GM21381 (cell line): ENCODE measurements around the gene LSM2.
"Not testable (repeated sequence)": the region's sequence is repeated elsewhere in the genome, so short reads cannot be mapped to it uniquely, and the experiment has no call there.

Experiments used
- ATAC-seq: cut with Tn5 transposase; IDR thresholded peaks from one replicate; pipeline ENCODE4 v1.9.1; 2021; ENCODE audit warnings: mild to moderate bottlenecking, moderate library complexity; ENCODE audit not compliant: unreplicated experiment

LSM2 gene

DNA sequence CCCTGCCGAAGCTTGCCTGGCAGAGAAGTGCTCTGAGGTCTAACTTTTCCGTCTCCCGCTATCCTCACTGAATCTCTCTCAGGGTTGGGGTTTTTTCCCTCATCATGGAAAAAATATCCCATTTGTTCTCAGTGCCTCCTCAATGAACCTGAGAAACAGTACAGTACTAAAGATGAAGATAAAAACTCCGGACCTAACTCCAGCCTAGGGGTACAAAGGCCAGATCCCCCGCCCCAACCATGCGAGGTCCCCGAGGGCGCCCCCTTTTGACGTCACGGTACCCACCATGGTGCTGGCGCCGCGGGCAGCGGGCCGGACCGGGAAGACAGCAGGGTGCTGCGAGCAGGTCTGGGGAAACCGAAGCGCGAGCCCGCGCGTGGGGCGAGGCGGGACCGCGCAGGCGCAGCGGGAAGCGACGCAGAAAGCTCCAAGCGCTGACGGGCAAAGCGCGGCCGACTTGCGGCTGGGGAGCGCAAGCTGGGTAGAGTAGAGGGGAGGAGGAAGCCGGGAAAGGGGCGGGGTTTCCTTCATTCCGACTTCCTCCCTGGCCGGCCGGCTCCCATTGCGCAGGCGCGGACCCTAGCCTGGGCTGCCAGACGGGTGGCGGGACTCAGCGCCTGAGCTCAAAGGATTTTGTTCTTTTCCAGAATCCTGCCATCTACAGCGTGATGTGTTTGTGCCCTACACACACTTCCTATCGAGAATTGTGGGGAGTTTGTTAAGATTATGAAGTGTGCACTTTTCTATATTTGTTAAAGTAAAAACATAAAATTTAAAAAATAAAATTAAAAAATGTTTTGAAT is at the start of gene LSM2:
TSS of gene LSM2 (minus strand) at position 497 of the 803 bp plus-strand sequence. CDS start at position 288, 209 bp downstream.
- peak; percentile 82 for ATAC-seq

DNA sequence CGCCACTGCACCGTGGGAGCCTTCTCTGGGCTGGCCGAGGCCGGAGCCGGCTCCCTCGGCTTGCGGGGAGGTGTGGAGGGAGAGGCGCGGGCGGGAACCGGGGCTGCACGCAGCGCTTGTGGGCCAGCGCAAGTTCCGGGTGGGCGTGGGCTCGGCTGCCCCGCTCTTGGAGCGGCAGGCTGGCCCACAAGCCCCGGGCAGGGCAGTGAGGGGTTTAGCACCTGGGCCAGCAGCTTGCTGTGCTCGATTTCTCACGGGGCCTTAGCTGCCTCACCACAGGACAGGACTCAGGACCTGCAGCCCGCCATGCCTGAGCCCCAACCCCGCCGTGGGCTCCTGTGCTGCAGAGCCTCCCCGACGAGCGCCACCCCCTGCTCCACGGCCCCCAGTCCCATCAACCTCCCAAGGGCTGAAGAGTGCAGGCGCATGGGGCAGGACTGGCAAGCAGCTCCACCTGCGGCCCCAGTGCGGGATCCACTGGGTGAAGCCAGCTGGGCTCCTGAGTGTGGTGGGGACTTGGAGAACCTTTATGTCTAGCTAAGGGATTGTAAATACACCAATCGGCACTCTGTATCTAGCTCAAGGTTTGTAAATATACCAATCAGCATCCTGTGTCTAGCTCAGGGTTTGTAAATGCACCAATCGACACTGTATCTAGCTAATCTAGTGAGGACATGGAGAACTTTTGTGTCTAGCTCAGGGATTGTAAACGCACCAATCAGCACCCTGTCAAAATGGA is 45.4 kb upstream of the LSM2 start:
- ATAC-seq: not testable (repeated sequence)

DNA sequence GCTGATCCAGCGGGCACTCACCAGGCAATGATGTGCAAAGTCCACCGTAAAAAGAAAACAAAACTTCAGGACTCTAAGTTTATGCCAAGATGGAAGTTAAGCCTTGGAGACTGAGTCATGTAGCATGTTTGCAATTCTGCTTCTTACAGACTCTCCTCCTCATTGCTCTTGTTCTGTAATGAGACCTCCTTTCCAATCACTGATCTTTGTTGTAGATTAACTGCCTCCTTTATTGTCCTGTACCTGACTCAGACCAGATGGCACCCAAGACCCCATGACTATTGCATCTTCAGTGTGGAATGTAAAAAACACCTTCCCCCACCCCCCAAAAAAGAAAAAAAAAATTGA is 44.7 kb upstream of the LSM2 start:
- ATAC-seq: no peak

DNA sequence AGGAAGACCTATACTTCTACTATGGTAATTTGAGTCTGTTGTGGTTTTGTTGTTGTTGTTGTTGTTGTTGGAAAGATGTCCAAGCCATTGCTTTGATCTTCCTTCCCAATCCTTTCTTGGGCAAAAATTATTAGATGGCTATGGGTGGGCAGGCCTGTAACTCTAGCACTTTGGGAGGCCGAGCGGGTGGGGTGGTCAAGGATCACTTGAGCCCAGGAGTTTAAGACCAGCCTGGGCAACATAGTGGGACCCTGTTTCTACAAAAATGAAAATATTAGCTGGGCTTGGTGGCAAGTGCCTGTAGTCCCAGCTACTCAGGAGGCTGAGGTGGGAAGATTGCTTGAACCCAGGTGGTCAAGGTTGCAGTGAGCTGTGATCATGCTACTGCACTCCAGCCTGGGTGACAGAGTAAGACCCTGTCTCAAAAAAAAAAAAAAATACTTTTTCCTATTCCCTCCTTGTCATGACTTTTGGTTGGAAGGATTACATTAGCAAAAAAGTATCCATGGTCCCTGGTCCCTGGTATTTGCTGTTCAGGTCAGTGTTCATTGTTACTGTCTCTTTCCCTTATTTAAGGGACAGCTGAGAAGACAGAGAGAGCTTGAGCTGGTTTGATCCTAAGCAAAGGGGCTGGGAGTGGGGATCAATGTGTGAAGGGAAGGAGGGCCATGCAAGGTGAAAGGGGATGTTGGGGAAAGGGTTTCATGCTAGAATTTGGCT is 44.2 kb upstream of the LSM2 start:
- ATAC-seq: no peak

DNA sequence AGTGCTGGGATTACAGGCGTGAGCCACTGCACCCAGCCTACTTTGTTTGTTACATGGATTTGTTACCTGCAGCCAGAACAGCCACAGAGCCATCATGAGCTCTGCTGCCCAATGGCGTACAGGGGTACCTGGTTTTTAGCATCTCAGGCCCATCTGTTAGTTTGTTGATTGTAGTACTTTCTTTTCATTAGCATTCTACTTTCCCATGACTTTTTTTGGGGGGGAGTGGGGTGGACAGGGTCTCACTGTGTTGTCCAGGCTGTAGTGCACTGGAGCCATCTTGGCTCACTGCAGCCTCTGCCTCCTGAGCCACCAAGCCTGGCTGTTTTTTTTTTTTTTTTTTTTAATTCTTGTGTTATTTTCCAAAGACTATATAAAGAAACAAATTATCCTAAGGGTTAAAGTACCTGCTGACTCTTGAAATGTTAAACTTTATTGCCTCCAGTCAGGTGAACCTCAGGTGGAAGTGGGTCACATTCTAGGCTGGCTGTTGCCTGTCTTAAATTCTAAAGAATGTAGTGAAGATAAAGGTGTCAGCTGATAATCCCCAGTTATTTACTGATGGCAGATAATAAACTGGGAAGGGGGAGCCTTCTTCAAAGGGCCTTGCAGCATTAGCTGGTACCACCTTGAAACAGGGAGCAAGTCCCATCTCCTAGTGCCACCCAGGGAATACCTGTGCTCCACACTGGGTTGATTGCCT is 40.7 kb upstream of the LSM2 start:
- ATAC-seq: no peak

DNA sequence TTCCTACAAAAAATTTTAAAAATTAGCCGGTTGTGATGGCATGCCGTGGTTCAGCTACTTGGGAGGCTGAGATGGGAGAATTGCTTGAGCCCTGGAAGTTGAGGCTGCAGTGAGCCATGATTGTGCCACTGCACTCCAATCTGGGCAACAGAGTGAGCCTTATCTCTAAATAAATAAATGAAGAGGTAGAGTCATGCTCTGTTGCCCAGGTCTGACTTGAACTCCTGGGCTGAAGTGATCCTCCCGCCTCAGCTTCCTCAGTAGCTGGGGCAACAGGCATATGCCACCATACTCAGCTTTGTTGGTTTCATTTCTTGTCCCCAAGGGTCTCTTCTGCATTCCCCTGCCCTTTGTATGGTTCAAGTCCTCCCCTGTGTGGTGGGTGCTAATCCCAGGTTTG is 37.7 kb upstream of the LSM2 start:
- no peak for ATAC-seq

DNA sequence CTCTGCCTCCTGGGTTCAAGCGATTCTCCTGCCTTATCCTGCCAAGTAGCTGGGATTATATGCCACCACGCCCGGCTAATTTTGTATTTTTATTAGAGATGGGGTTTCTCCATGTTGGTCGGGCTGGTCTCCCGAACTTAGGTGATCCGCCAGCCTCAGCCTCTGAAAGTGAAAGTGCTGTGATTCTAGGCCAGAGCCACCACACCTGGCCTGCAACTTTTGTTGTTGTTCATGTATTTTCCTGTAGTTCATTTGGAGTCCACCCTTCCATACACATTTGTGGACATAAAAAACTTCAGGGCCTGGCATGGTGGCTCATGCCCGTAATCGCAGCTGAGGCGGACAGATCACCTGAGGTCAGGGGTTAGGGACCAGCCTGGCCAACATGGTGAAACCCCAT is 35.3 kb upstream of the LSM2 start:
- no peak for ATAC-seq

DNA sequence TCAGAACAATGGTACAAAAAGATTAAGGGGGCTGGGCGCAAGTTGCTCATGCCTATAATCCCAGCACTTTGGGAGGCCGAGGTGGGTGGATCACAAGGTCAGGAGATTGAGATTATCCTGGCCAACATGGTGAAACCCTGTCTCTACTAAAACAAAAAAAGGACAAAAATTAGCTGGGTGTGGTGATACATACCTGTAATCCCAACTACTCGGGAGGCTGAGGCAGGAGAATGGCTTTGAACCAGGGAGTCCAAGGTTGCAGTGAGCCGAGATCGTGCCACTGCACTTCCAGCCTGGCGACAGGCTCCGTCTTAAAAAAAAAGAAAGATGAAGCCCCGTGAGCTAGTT is 33.0 kb upstream of the LSM2 start:
- ATAC-seq: not testable (repeated sequence)

DNA sequence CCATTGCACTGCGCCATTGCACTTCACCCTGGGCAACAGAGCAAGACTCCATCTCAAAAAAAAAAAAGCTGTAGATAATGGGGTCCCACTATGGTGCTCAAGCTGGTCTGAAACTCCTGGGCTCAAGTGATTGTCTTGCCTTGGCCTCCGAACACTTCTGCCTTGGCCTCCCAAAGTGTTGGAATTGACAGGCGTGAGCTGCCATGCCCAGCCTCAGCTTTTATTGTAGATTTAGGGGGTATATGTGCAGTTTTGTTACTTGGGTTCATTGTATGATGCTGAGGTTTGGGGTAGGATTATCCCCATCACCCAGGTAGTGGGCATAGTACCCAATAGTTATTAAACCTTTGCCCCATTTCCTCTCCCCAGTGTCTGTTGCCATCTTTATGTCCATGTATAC is 32.2 kb upstream of the LSM2 start:
- ATAC-seq: no peak

DNA sequence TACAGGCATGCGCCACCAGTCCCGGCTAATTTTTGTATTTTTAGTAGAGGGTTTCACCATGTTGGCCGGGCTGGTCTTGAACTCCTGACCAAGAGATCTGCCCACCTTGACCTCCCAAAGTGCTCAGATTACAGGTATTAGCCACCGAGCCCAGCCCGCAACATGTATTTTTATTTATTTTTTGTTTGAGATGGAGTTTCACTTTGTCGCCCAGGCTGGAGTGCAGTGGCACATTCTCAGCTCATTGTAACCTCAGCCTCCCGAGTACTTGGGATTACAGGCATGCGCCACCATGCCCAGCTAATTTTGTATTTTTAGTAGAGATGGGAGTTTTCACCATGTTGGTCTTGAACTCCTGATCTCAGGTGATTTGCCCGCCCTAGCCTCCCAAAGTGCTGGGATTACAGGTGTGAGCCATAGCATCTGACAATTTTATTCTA is 31.4 kb upstream of the LSM2 start:
- not testable (repeated sequence) for ATAC-seq

DNA sequence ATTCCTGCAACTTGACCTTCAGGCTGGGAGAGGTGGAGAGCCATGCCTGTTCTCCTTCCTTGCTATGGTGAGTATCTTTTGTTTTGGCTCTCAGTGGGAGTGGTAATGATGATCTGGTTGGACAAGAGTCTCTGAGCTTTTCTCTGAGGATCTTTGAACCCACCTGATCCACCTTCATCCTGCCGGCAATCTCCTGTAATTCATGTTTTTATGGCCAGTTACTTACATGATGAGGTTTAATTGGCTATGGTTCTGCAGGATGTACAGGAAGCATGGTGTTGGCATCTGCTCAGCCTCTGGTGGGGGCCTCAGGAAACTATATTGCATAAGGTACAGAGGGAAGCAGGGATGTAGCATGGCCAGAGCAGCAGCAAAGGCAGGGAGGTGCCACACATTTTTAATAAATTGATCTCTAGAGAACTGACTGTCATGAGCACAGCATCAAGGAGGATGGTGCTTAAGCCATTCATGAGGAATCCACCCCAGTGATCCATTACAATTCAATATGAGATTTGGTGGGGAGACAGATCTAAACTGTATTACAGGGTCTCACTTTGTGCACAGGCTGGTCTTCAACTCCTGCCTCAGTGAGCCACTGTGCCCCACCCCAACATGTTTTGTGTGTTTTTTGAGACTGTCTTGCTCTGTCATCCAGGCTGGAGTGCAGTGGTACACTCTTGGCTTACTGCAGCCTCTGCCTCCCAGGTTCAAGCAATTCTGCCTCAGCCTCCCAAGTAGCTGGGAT is 30.8 kb upstream of the LSM2 start:
- no peak for ATAC-seq

DNA sequence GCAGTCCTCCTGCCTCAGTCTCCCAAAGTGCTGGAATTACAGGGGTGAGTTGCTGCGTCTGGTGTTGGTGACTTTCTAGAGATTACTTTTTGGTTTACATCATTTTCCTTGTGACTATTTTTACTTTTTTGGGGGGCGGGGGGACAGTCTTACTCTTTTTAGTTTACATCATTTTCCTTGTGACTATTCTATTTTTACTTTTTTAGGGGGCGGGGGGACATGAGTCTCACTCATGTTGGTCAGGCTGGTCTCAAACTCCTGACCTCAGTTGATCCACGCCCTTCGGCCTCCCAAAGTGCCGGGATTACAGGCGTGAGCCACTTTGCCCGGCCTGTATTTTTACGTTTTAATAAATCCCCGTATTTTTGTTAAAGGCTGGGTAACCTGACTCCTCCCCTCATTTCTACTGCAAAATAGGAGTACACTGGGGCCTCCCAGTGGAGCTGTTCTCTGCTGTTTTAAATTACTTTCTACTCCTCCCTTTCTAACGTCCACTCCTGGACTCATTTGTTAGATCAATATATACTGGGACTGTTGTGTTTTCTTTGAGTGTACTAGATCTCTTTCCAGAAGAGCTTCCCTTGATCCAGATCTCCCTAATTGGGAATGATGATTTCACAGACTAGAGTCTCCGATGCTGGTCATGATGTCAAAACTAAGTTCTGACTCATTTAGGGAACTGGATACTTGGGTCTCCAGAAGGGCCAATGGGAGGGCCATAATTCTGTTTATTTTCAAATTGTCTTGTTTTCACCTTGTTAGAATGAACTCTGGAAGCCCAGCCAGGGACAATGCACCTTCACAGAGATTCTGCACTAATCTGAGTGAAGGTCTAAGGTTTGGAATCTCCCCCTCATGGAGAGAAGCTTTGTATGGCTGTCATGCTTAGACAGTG is 30.0 kb upstream of the LSM2 start:
- ATAC-seq: no peak

DNA sequence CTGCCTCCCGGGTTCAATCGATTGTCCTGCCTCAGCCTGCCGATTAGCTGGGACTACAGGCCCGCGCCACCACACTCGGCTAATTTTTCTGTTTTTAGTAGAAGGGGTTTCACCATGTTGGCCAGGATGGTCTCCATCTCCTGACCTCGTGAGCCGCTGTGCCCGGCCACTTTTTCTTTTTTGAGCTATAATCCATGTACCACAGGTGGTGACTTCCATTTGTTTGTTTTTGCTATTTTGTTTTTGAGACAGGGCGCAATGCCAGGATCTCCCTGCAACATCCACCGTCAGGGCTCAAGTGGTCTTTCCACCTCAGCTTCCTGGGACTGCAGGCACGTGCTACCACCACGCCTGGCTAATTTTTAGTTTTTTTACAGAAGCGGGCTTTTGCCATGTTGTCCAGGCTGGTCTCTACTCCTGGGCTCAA is 29.3 kb upstream of the LSM2 start:
- no peak for ATAC-seq

DNA sequence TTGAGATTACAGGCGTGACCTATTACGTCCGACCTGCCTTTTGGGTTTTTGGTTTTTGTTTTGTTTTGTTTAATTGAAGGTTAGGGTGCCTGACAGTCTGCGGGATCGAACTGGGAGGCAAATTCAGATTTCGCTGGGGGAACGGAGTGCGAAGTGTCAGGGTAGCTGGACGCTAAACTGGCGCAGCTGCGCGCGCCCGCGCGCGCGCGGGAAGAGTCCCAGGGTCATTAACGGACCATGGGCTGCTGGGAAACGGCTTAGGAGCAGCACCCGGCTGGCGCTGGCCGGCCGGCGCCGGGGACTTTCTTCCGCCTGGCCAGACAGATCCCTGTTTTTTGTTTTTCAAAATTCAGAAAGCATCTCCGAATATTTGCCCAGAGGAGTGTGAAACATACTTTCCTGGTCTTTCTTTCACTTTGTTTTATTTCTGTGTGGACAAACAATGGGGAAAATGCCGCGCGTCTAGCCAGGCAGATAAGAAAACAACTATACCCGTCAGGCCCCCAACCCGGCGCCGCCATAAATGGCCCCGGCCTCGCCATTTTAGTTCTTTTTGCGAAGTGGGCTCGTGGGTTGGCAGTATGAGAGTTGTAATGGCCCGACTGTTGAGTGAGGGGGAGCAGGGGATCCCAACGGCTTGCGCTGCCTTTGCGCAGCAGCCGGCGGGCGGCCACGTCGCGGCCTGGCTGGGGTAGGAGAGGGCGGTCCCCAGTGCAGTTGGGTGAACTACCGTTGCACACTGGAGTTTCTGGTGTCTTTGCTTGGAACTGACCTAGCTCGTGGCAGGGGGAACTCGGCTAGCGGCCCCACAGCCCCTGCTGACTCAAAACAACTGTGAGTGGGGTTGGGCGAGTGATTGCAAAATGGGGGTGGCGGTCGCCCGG is 27.8 kb upstream of the LSM2 start:
- ATAC-seq: peak; percentile 42

DNA sequence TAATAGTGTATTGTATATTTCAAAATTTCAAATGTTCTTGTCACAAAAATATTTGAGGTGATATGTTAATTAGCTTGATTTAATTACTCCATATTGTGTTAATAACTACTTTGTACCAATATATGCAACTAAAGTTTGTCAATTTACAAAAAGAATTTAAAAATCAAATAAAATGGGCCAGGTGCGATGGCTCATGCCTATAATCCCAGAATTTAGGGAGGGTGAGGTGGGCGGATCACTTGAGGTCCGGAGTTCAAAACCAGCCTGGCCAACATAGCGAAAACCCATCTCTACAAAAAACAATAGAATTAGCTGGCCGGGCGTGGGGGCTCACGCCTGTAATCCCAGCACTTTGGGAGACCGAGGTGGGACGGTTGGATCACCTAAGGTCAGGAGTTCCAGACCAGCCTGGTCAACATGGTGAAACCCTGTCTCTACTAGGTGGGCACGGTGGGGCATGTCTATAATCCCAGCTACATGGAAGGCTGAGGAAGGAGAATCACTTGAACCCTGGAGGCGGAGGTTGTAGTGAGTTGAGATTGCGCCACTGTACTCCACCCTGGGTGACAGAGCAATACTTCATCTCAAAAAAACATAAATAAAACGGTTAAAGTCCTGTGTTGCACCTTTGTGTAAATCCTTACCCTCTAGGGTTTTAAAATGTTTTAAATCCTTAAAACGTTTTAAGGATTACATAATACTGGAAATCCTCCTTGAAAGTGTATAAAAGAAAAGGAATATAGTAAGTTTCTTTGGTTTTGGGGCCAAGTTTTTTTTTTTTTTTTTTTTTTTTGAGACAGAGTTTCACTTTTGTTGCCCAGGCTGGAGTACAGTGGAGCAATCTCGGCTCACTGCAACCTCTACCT is 24.8 kb upstream of the LSM2 start:
- no peak for ATAC-seq

DNA sequence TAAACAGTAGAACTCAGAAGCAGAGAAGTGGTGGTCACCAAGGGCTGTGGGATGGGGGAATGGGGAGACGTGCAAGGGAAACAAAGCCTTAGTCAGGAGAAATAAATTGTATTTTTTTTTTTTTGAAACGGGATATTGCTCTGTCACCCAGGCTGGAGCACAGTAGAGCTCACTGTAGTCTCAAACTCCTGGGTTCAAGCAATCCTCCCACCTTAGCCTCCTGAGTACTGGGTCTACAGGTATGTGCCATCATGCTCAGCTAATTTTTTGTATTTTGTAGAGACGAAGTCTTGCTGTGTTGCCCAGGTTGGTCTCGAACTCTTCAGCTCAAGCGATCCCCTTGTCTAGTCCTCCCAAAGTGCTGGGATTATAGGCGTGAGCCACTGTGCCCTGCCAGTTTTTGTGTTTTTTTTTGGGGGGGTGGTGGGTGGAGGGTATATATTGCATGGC is 24.1 kb upstream of the LSM2 start:
- ATAC-seq: no peak

DNA sequence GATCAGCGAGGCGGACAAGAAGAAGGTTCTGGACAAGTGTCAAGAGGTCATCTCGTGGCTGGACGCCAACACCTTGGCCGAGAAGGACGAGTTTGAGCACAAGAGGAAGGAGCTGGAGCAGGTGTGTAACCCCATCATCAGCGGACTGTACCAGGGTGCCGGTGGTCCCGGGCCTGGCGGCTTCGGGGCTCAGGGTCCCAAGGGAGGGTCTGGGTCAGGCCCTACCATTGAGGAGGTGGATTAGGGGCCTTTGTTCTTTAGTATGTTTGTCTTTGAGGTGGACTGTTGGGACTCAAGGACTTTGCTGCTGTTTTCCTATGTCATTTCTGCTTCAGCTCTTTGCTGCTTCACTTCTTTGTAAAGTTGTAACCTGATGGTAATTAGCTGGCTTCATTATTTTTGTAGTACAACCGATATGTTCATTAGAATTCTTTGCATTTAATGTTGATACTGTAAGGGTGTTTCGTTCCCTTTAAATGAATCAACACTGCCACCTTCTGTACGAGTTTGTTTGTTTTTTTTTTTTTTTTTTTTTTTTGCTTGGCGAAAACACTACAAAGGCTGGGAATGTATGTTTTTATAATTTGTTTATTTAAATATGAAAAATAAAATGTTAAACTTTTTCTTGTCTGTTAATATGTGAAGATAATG is 23.0 kb upstream of the LSM2 start:
- no peak for ATAC-seq
